IMR-90 (cell line): ENCODE measurements around the gene SYMPK. TPM values are rescaled to one million over a fixed set of nuclear protein-coding genes. Genes with fewer than 3 reads are reported as not detected.

Source experiments
- ATAC-seq: fragments of 200-7000 bp; cut with Tn5 transposase; 2 replicates; pipeline ENCODE4 v1.9.1; 2020; ENCODE audit warnings: low read depth, mild to moderate bottlenecking, moderate library complexity
- BruUV-seq: library from RNA; stranded (reverse); fragments of 400-500 nt; replicated peaks from 2 replicates; lab custom pipeline; 2021; lab: Mats Ljungman, UMichigan
- CTCF ChIA-PET: fragments of 300-600 bp; formaldehyde crosslinking; extraction: SDS; loops from one replicate; lab custom pipeline; 2021; ENCODE audit warnings: antibody characterized with exemption; lab: Yijun Ruan, JAX
- POLR2A ChIA-PET: fragments of 300-600 bp; sonication (Branson Sonifier 250); formaldehyde crosslinking; loops from one replicate; lab custom pipeline; 2022; ENCODE audit warnings: antibody characterized with exemption; ENCODE audit not compliant: unreplicated experiment; lab: Charles Lee
- DNase-seq: peaks from one replicate; pipeline ENCODE4 v3.0.0; 2013
- H2AFZ ChIP-seq: replicated peaks from 2 replicates; pipeline ENCODE3; 2013; ENCODE audit warnings: low read length, mild to moderate bottlenecking; ENCODE audit not compliant: poor library complexity
- H2AK5ac ChIP-seq: 2 replicates; pipeline ENCODE4 v1.6.1; 2013; ENCODE audit warnings: low read depth, low read length, inconsistent platforms
- H2AK9ac ChIP-seq: replicated peaks from 2 replicates; pipeline ENCODE3; 2013; ENCODE audit warnings: mild to moderate bottlenecking, low read depth, low read length, moderate library complexity; ENCODE audit not compliant: poor library complexity
- H2BK120ac ChIP-seq: 2 replicates; pipeline ENCODE4 v1.6.1; 2013; ENCODE audit warnings: low read depth, low read length, inconsistent platforms
- H2BK15ac ChIP-seq: 3 replicates; pipeline ENCODE4 v1.6.1; 2013; ENCODE audit warnings: low read depth, low read length, inconsistent platforms
- H2BK20ac ChIP-seq: 2 replicates; pipeline ENCODE4 v1.6.1; 2013; ENCODE audit warnings: low read depth, mild to moderate bottlenecking, inconsistent platforms, low read length, moderate library complexity
- H2BK5ac ChIP-seq: 2 replicates; pipeline ENCODE4 v1.6.1; 2013; ENCODE audit warnings: mild to moderate bottlenecking, low read depth, low read length, inconsistent platforms; ENCODE audit not compliant: poor library complexity, severe bottlenecking
- H3K14ac ChIP-seq: replicated peaks from 2 replicates; pipeline ENCODE4 v1.6.1; 2013; ENCODE audit warnings: low read depth, low read length, inconsistent platforms
- H3K18ac ChIP-seq: 2 replicates; pipeline ENCODE4 v1.6.1; 2013; ENCODE audit warnings: low read depth, low read length, control low read depth
- H3K23ac ChIP-seq: 2 replicates; pipeline ENCODE4 v1.6.1; 2013; ENCODE audit warnings: low read depth, low read length, inconsistent platforms
- H3K27ac ChIP-seq: 2 replicates; pipeline ENCODE4 v1.5.1; 2013; ENCODE audit warnings: mild to moderate bottlenecking, control low read depth, low read length; ENCODE audit not compliant: insufficient read depth
- H3K27me3 ChIP-seq: 2 replicates; pipeline ENCODE4 v1.6.1; 2013; ENCODE audit warnings: low read length; ENCODE audit not compliant: control insufficient read depth, insufficient read depth
- H3K36me3 ChIP-seq: 2 replicates; pipeline ENCODE4 v1.6.1; 2013; ENCODE audit warnings: low read length, mixed read lengths; ENCODE audit not compliant: control insufficient read depth, insufficient read depth
- H3K4ac ChIP-seq: 2 replicates; pipeline ENCODE4 v1.6.1; 2013; ENCODE audit warnings: low read depth, low read length, inconsistent platforms
- H3K4me1 ChIP-seq: 2 replicates; pipeline ENCODE4 v1.6.1; 2013; ENCODE audit warnings: low read length, mixed read lengths; ENCODE audit not compliant: control insufficient read depth, insufficient read depth
- H3K4me2 ChIP-seq: 2 replicates; pipeline ENCODE4 v1.6.1; 2013; ENCODE audit warnings: low read depth, mild to moderate bottlenecking, control low read depth, low read length, moderate library complexity
- H3K4me3 ChIP-seq: 2 replicates; pipeline ENCODE4 v1.5.1; 2013; ENCODE audit warnings: low read depth, mild to moderate bottlenecking, control low read depth, low read length, moderate library complexity; ENCODE audit not compliant: insufficient read depth
- H3K56ac ChIP-seq: 2 replicates; pipeline ENCODE4 v1.6.1; 2013; ENCODE audit warnings: low read length, inconsistent platforms; ENCODE audit not compliant: insufficient read depth; ENCODE audit errors: extremely low read depth
- H3K79me1 ChIP-seq, 2 experiments: 2 replicates each; pipeline ENCODE4 v1.6.1; 2013; ENCODE audit warnings: low read length in 2 of 2, inconsistent platforms in 1 of 2, low read depth in 1 of 2
- H3K9ac ChIP-seq: 2 replicates; pipeline ENCODE4 v1.6.1; 2013; ENCODE audit warnings: low read depth, low read length, control low read depth
- H3K9me1 ChIP-seq: 2 replicates; pipeline ENCODE4 v1.6.1; 2013; ENCODE audit warnings: low read length, inconsistent platforms; ENCODE audit not compliant: insufficient read depth
- H3K9me3 ChIP-seq: 2 replicates; pipeline ENCODE4 v1.6.1; 2013; ENCODE audit warnings: low read length; ENCODE audit not compliant: control insufficient read depth, insufficient read depth
- H4K20me1 ChIP-seq: 2 replicates; pipeline ENCODE4 v1.6.1; 2013; ENCODE audit warnings: low read length, inconsistent platforms; ENCODE audit not compliant: insufficient read depth
- H4K5ac ChIP-seq: 2 replicates; pipeline ENCODE4 v1.6.1; 2013; ENCODE audit warnings: mild to moderate bottlenecking, low read depth, low read length, control low read depth
- H4K8ac ChIP-seq, 2 experiments: 2 replicates each; pipeline ENCODE4 v1.6.1; 2013; ENCODE audit warnings: low read depth in 2 of 2, low read length in 2 of 2, control low read depth in 1 of 2, inconsistent platforms in 1 of 2
- H4K91ac ChIP-seq: 2 replicates; pipeline ENCODE4 v1.6.1; 2013; ENCODE audit warnings: low read depth, low read length, inconsistent platforms; ENCODE audit not compliant: insufficient read depth
- BHLHE40 ChIP-seq: fragments of 150-350 bp; IDR thresholded peaks from 2 replicates; pipeline ENCODE4 v1.6.1; 2016; ENCODE audit warnings: mild to moderate bottlenecking, low read depth, low read length
- CEBPB ChIP-seq: IDR thresholded peaks from 2 replicates; pipeline ENCODE4 v1.6.1; 2012; ENCODE audit warnings: low read depth, low read length, improper control_type of control experiment
- CHD1 ChIP-seq: IDR thresholded peaks from 2 replicates; pipeline ENCODE4 v1.6.1; 2012; ENCODE audit warnings: low read depth, low read length, improper control_type of control experiment
- CTCF ChIP-seq: conservative IDR thresholded peaks from 2 replicates; pipeline ENCODE4 v1.5.1; 2012; ENCODE audit warnings: mild to moderate bottlenecking, low read depth, low read length, improper control_type of control experiment
- ELK1 ChIP-seq: fragments of 150-350 bp; IDR thresholded peaks from 2 replicates; pipeline ENCODE4 v1.6.1; 2016; ENCODE audit warnings: low read depth, mild to moderate bottlenecking, low read length, moderate library complexity, borderline replicate concordance
- FOS ChIP-seq: fragments of 150-350 bp; IDR thresholded peaks from 2 replicates; pipeline ENCODE4 v1.6.1; 2016; ENCODE audit warnings: low read depth, low read length
- MAFK ChIP-seq: IDR thresholded peaks from 2 replicates; pipeline ENCODE4 v1.6.1; 2012; ENCODE audit warnings: low read depth, low read length, improper control_type of control experiment
- MAZ ChIP-seq: IDR thresholded peaks from 2 replicates; pipeline ENCODE4 v1.6.1; 2012; ENCODE audit warnings: low read depth, mild to moderate bottlenecking, low read length, improper control_type of control experiment, moderate library complexity, borderline replicate concordance
- NFE2L2 ChIP-seq: fragments of 150-350 bp; IDR thresholded peaks from 2 replicates; pipeline ENCODE4 v1.6.1; 2016; ENCODE audit warnings: low read depth, mild to moderate bottlenecking, low read length
- POLR2A ChIP-seq: IDR thresholded peaks from 2 replicates; pipeline ENCODE4 v1.6.1; 2012; ENCODE audit warnings: mild to moderate bottlenecking, low read depth, low read length
- RCOR1 ChIP-seq: IDR thresholded peaks from 2 replicates; pipeline ENCODE4 v1.6.1; 2012; ENCODE audit warnings: mild to moderate bottlenecking, low read length, improper control_type of control experiment; ENCODE audit not compliant: insufficient replicate concordance
- RFX5 ChIP-seq: IDR thresholded peaks from 2 replicates; pipeline ENCODE4 v1.8.0; 2012; ENCODE audit warnings: low read depth, mild to moderate bottlenecking, low read length, moderate library complexity
- WGBS, 2 experiments: methylation state at CpG; one replicate each; pipeline versions ENCODE4 v1.1.5 to v1.1.7; 2013; ENCODE audit warnings: missing lambda C conversion rate in 2 of 2; ENCODE audit not compliant: insufficient read length in 1 of 2; ENCODE audit errors: extremely low coverage in 2 of 2; 5-methylcytosine and 5-hydroxymethylcytosine counted together
- dilution Hi-C: fragments of 300-500 bp; cut with HindIII; formaldehyde crosslinking; loops from one replicate; pipeline ENCODE4 v1.14.3; 2018; ENCODE audit warnings: low sequenced_read_pairs; ENCODE audit not compliant: unreplicated experiment
- in situ Hi-C: fragments of 300-500 bp; cut with MboI; formaldehyde crosslinking; loops from 3 replicates; pipeline ENCODE4 v1.14.3; 2019; ENCODE audit warnings: low sequenced_read_pairs, inconsistent platforms, mixed read lengths
- intact Hi-C: fragments of 100-400 bp; cut with micrococcal nuclease; formaldehyde crosslinking; loops from 2 replicates; pipeline ENCODE4 v1.10.0; 2022
- polyA plus RNA-seq, 3 experiments: library from polyadenylated mRNA; depleted of rRNA; stranded (reverse); fragments of >200 nt; gene quantifications; 2 replicates each; pipeline ENCODE4 v1.2.3, GENCODE V29; 2012; ENCODE audit warnings: low replicate concordance in 1 of 3
- total RNA-seq: library from RNA; depleted of rRNA; stranded (reverse); fragments of >200 nt; gene quantifications from 2 replicates; pipeline ENCODE4 v1.2.3, GENCODE V29; 2012

Gene SYMPK
- total and polyA plus RNA-seq, 2 of the 4 experiments (the other 2 are of a cell fraction): 35.3 to 71.5 TPM

GRCh38 chr19:45852983-45853382, 10.0 kb downstream of the SYMPK start:
- H3K9ac ChIP-seq: no peak overlapping the region
- no peak overlapping the region for H2AK5ac ChIP-seq
- H3K18ac ChIP-seq: no peak overlapping the region
- peaks cover 16% of the 10 kb centered on the region for H3K9me1 ChIP-seq
- no peak overlapping the region for H2BK5ac ChIP-seq
- in situ Hi-C loops (no loop called here), intact Hi-C loops (no loop called here), dilution Hi-C loops (no loop called here)
- peaks cover 32 to 60% of the 10 kb centered on the region in 2 experiments for H3K79me1 ChIP-seq
- DNase-seq (no peak), ATAC-seq (no peak)
- no peak overlapping the region for H3K4me2 ChIP-seq
- H2AFZ ChIP-seq: no peak overlapping the region
- no peaks in the 10 kb centered on the region for H3K27me3 ChIP-seq
- H4K20me1 ChIP-seq: peaks cover 36% of the 10 kb centered on the region
- H2BK20ac ChIP-seq: no peak overlapping the region
- no peak overlapping the region for H3K14ac ChIP-seq
- WGBS, 2 experiments: 90% methylated on average over 7 of the region's 7 CpGs; no CpG with 5 or more reads in 1 of the 2 experiments
- no peaks in the 10 kb centered on the region for H3K4me1 ChIP-seq
- TF ChIP-seq BHLHE40: no peak
- TF ChIP-seq RCOR1: no peak
- no peak for TF ChIP-seq FOS
- TF ChIP-seq POLR2A: no peak
- no peak for TF ChIP-seq CHD1
- TF ChIP-seq MAZ: no peak
- no peak for TF ChIP-seq RFX5
- no peak for TF ChIP-seq NFE2L2
- TF ChIP-seq MAFK: no peak
- TF ChIP-seq CEBPB: no peak
- no peak for TF ChIP-seq ELK1
- no peak for TF ChIP-seq CTCF
- H3K4me3 ChIP-seq: no peak overlapping the region
- H2BK15ac ChIP-seq: no peak overlapping the region
- CTCF ChIA-PET: no interaction called here
- H2BK120ac ChIP-seq: no peak overlapping the region
- no peaks in the 10 kb centered on the region for H3K9me3 ChIP-seq
- no peak overlapping the region for H3K4ac ChIP-seq
- POLR2A ChIA-PET: interaction anchor here (0.6 kb wide), 1 partner anchor 971 kb away, joined by 5 read pairs; no protein-coding TSS in a partner anchor
- H4K5ac ChIP-seq: no peak overlapping the region
- no TSS peak for BruUV-seq
- no peak overlapping the region for H4K91ac ChIP-seq
- H2AK9ac ChIP-seq: peak overlapping the region; percentile 65
- H3K23ac ChIP-seq: no peak overlapping the region
- no peak overlapping the region for H3K27ac ChIP-seq
- H4K8ac ChIP-seq: no peak overlapping the region
- peaks cover 50% of the 10 kb centered on the region for H3K36me3 ChIP-seq
- no peak overlapping the region for H3K56ac ChIP-seq
